GM23248 (cell line): ENCODE results near the gene ACTL8.

Experiments
- EZH2 ChIP-seq: fragments of 200-600 bp; sonication (generic); IDR thresholded peaks from 2 replicates; pipeline ENCODE4 v1.6.1; 2018; ENCODE audit warnings: antibody characterized with exemption, mild to moderate bottlenecking; ENCODE audit not compliant: insufficient read depth, poor library complexity, severe bottlenecking
- EZH2phosphoT487 ChIP-seq: fragments of 200-600 bp; sonication (generic); IDR thresholded peaks from 2 replicates; pipeline ENCODE4 v1.6.1; 2018; ENCODE audit warnings: antibody characterized with exemption, moderate library complexity, mild to moderate bottlenecking, low read depth; ENCODE audit not compliant: insufficient read depth

- TF ChIP-seq EZH2phosphoT487 (no peak), EZH2 (no peak)
These were observed 19.8 kb upstream of the ACTL8 start for GRCh38 chr1:17735348-17735747.
